H1 (cell line): ENCODE data around the gene HS6ST3. TPM values are rescaled to one million over a fixed set of nuclear protein-coding genes. Genes with fewer than 3 reads are reported as not detected.

Experiments
- BRCA1 ChIP-seq: IDR thresholded peaks from 2 replicates; pipeline ENCODE4 v1.6.1; 2012; ENCODE audit warnings: low read depth, low read length, improper control_type of control experiment
- CHD7 ChIP-seq: fragments of 300-600 bp; sonication (generic); IDR thresholded peaks from 2 replicates; pipeline ENCODE4 v1.7.1; 2012; ENCODE audit warnings: low read length, moderate library complexity, mild to moderate bottlenecking, inconsistent platforms; ENCODE audit not compliant: insufficient replicate concordance
- SIRT6 ChIP-seq: IDR thresholded peaks from one replicate; pipeline ENCODE4 v1.7.1; 2012; ENCODE audit warnings: low read length, inconsistent platforms
- SP2 ChIP-seq: IDR thresholded peaks from 2 replicates; pipeline ENCODE4 v1.6.1; 2012; ENCODE audit warnings: mild to moderate bottlenecking, low read length, inconsistent platforms
- polyA plus RNA-seq, 7 experiments: library from polyadenylated mRNA; depleted of rRNA in 3 of 7; stranded (reverse) in 5 of 7; unstranded in 2 of 7; fragments of >200 nt in 5 of 7; fragments of 200-250 nt in 2 of 7; gene quantifications; 1 replicate in 5 of 7; 2 replicates in 1 of 7; 4 replicates in 1 of 7; pipeline versions ENCODE4 v1.2.1 to v1.2.3, GENCODE V29; 2011 to 2013; ENCODE audit warnings: missing spikeins in 2 of 7, mixed read lengths in 2 of 7
- total RNA-seq: library from RNA; stranded (reverse); fragmentation: NEBNext Ultra II Directional; extraction: Animal tissue kit (Norgen Biotek cat#: 25700); gene quantifications from 2 replicates; pipeline ENCODE4 v1.2.1, GENCODE V29; 2021

HS6ST3 gene
- total and polyA plus RNA-seq, 2 of the 8 experiments (the other 6 are each of a cell fraction or from before 2014, with no cell fraction given), result 0.45 to 1.2 TPM

- TF ChIP-seq CHD7 (no peak), BRCA1 (no peak), SP2 (no peak), SIRT6 (no peak)
- TF ChIP-seq, all 59 proteins: peak for 0
These were observed 332.1 kb downstream of the HS6ST3 start (continued) for GRCh38 chr13:96422002-96422401.
